ENCODE measurements around the gene SPPL2B.

GRCh38 chr19:2327773-2328400 is 597 bp upstream of the SPPL2B start:
- TF ChIP-seq ZNF8 (CRISPR knock-in tag; IDR thresholded peaks at IDR 0.05) (no peak), CSRNP3 (CRISPR knock-in tag; IDR thresholded peaks at IDR 0.05) (no peak), PPARA (CRISPR knock-in tag; IDR thresholded peaks at IDR 0.05; ENCODE audit: borderline replicate concordance) (no peak), PATZ1 (CRISPR knock-in tag; IDR thresholded peaks at IDR 0.05; ENCODE audit: borderline replicate concordance) (no peak), ZFP3 (CRISPR knock-in tag; IDR thresholded peaks at IDR 0.05) (no peak), RARB (CRISPR knock-in tag; IDR thresholded peaks at IDR 0.05) (no peak), SNAI2 (CRISPR knock-in tag; IDR thresholded peaks at IDR 0.05) (no peak), CREB5 (CRISPR knock-in tag; IDR thresholded peaks at IDR 0.05; ENCODE audit: low read depth) (no peak), ZNF70 (CRISPR knock-in tag; IDR thresholded peaks at IDR 0.05) (no peak), BACH2 (CRISPR knock-in tag; IDR thresholded peaks at IDR 0.05; ENCODE audit: borderline replicate concordance) (no peak)

Data from SK-N-SH treated with all-trans-retinoic acid at 6 μM for 48 hours (cell line).